ENCODE measurements around the gene FAM219A. TPM values are rescaled to one million over a fixed set of nuclear protein-coding genes. Genes with fewer than 3 reads are reported as not detected.
A peak's percentile ranks its signal among the peaks of the same experiment; 100 is the strongest.

FAM219A gene
- total RNA-seq, 1 donor from 2014 or later: 13.4 TPM

DNA sequence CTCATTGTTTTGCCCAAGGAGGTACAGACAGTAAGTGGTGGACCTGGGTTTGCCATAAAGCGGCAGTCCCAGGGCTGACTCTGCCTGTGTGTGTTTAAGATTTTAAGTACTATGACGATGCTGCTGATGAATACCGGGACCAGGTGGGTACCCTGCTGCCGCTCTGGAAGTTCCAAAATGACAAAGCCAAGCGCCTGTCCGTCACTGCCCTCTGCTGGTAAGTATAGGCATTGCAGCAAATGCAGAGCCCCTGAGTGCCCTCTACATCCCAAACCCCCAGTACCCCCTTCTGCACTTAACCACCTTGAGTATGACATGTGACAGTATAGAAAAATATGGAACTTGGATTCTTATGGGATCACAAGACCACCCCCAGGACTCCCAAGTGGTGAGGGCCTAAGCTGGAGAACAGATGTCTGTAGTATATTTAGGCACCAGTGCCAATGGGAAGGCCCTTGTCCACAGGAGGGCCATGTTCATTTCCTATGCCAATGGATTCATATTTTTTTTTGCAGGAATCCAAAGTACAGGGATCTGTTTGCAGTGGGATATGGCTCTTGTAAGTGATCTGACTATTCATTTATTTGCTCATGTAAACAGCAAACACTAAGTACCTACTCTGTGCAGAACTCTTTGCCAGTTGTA lies 42.4 kb upstream of the FAM219A start:
- DNase-seq (ENCODE audit: extremely low spot score, unreplicated experiment): peak; percentile 80
- H3K4me1 Mint-ChIP-seq (ENCODE audit: unreplicated experiment): no peaks in the 10 kb centered on the region
- H3K4me3 Mint-ChIP-seq: no peak overlapping the region
- H3K36me3 Mint-ChIP-seq: no peaks in the 10 kb centered on the region
- H3K27ac Mint-ChIP-seq: no peak overlapping the region
- H3K9me3 Mint-ChIP-seq: no peaks in the 10 kb centered on the region
- H3K27me3 Mint-ChIP-seq: peaks cover 58% of the 10 kb centered on the region
- TF ChIP-seq, protein P1, sequence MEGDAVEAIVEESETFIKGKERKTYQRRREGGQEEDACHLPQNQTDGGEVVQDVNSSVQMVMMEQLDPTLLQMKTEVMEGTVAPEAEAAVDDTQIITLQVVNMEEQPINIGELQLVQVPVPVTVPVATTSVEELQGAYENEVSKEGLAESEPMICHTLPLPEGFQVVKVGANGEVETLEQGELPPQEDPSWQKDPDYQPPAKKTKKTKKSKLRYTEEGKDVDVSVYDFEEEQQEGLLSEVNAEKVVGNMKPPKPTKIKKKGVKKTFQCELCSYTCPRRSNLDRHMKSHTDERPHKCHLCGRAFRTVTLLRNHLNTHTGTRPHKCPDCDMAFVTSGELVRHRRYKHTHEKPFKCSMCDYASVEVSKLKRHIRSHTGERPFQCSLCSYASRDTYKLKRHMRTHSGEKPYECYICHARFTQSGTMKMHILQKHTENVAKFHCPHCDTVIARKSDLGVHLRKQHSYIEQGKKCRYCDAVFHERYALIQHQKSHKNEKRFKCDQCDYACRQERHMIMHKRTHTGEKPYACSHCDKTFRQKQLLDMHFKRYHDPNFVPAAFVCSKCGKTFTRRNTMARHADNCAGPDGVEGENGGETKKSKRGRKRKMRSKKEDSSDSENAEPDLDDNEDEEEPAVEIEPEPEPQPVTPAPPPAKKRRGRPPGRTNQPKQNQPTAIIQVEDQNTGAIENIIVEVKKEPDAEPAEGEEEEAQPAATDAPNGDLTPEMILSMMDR (conservative IDR thresholded peaks at IDR 0.05): peak; percentile 98

- Mint-ChIP-seq H3K4me1 (ENCODE audit: unreplicated experiment) (no peaks in the 10 kb centered on the region), H3K36me3 (no peaks in the 10 kb centered on the region), H3K27ac (no peak overlapping the region), H3K4me3 (no peak overlapping the region), H3K27me3 (peaks cover 43% of the 10 kb centered on the region), H3K9me3 (no peaks in the 10 kb centered on the region)
- no peak for DNase-seq (ENCODE audit: extremely low spot score, unreplicated experiment)
- TF ChIP-seq, protein P1 (conservative IDR thresholded peaks at IDR 0.05): no peak
Observed at GRCh38 chr9:34499076-34499475, 40.7 kb upstream of the FAM219A start.

GRCh38 chr9:34498553-34498952 lies 40.2 kb upstream of the FAM219A start:
- peaks cover 40% of the 10 kb centered on the region for H3K27me3 Mint-ChIP-seq
- H3K27ac Mint-ChIP-seq: no peak overlapping the region
- no peaks in the 10 kb centered on the region for H3K36me3 Mint-ChIP-seq

GRCh38 chr9:34496149-34496712 lies 37.9 kb upstream of the FAM219A start:
- no peaks in the 10 kb centered on the region for H3K4me1 Mint-ChIP-seq (ENCODE audit: unreplicated experiment)
- TF ChIP-seq, protein P1 (conservative IDR thresholded peaks at IDR 0.05): no peak
- H3K27ac Mint-ChIP-seq: no peak overlapping the region
- no peak overlapping the region for H3K4me3 Mint-ChIP-seq
- DNase-seq (ENCODE audit: extremely low spot score, unreplicated experiment): no peak
- no peaks in the 10 kb centered on the region for H3K36me3 Mint-ChIP-seq
- no peaks in the 10 kb centered on the region for H3K9me3 Mint-ChIP-seq
- H3K27me3 Mint-ChIP-seq: peaks cover 30% of the 10 kb centered on the region

More at GRCh38 chr9:34498553-34498952, 40.2 kb upstream of the FAM219A start:
- no peak for DNase-seq (ENCODE audit: extremely low spot score, unreplicated experiment)
- TF ChIP-seq, protein P1 (conservative IDR thresholded peaks at IDR 0.05): no peak
- H3K4me3 Mint-ChIP-seq: no peak overlapping the region
- H3K4me1 Mint-ChIP-seq (ENCODE audit: unreplicated experiment): no peaks in the 10 kb centered on the region
- no peaks in the 10 kb centered on the region for H3K9me3 Mint-ChIP-seq

GRCh38 chr9:34493972-34494535 lies 35.7 kb upstream of the FAM219A start:
- TF ChIP-seq, protein P1 (conservative IDR thresholded peaks at IDR 0.05): no peak
- H3K27ac Mint-ChIP-seq: no peak overlapping the region
- H3K4me1 Mint-ChIP-seq (ENCODE audit: unreplicated experiment): no peaks in the 10 kb centered on the region
- H3K36me3 Mint-ChIP-seq: no peaks in the 10 kb centered on the region
- H3K9me3 Mint-ChIP-seq: no peaks in the 10 kb centered on the region
- H3K4me3 Mint-ChIP-seq: no peak overlapping the region
- no peak for DNase-seq (ENCODE audit: extremely low spot score, unreplicated experiment)
- H3K27me3 Mint-ChIP-seq: peaks cover 14% of the 10 kb centered on the region

All from type B pancreatic cell (in vitro differentiated cells).